Stimulated activated CD8-positive, alpha-beta memory T cell treated with anti-CD3 and anti-CD28 coated beads, Interleukin-15, amount 100 ng/mL, for 1 hour (primary cell): ENCODE measurements around the gene ARHGAP25.
A peak's percentile ranks its signal among the peaks of the same experiment; 100 is the strongest.

Experiments used
- DNase-seq: peaks from one replicate; pipeline ENCODE4 v3.0.0-alpha.2; 2020; ENCODE audit warnings: low read depth

Gene ARHGAP25

DNA sequence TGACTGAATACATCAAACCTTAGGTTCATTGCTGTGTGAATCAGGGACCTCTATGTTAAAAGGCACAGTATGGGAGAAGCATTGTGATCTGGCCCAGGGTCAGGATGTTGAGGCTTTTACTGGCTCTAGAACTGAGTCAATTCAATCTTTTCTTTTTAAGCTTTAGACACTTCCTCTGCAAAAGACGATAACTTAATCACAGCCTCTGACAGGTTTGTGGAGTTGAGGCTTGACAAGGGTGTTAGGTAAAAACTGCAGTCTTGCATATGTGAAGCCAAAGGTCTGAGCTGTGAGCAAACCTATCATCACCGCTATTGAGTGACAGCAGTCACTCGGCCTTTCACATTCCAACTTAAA, 17.3 kb upstream of the ARHGAP25 start:
- DNase-seq: no peak

DNA sequence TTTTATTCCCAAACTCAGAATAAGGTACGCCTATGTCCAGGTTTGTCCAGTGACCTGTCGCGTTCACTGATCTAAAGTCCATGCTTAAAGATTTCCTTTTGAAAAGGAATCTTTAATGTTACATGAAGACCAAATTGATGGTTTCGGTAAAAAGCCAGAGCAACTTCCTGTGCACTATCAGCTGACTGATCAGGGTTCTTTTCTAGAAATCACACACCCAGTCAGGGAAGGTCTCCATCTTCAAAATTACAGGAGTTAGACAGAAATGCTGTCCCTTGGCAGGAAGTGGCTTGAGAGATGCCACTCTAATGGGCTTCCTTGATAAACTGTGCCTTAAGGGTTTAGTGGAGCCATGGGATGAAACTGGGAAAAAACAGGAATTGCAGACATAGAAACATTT, 14.7 kb upstream of the ARHGAP25 start:
- DNase-seq: no peak

DNA sequence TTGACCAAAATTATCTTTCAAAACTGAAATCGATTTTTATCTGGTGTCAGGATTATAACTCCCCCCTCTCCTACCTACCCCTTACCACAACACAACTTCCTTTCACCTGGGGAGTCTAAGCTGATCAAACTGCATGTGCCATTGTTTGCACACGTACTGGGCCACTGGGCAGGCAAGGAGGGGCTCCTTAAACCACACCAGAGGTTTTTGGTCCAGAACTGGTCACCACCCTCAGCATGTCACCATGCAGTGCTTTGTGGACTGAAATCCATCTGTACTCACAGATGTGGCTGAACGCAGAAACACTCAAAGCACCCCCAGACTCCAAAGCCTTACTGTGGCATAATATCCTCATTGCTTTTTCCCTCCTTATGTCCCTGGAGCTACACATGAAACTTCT, 13.9 kb upstream of the ARHGAP25 start:
- DNase-seq: no peak

DNA sequence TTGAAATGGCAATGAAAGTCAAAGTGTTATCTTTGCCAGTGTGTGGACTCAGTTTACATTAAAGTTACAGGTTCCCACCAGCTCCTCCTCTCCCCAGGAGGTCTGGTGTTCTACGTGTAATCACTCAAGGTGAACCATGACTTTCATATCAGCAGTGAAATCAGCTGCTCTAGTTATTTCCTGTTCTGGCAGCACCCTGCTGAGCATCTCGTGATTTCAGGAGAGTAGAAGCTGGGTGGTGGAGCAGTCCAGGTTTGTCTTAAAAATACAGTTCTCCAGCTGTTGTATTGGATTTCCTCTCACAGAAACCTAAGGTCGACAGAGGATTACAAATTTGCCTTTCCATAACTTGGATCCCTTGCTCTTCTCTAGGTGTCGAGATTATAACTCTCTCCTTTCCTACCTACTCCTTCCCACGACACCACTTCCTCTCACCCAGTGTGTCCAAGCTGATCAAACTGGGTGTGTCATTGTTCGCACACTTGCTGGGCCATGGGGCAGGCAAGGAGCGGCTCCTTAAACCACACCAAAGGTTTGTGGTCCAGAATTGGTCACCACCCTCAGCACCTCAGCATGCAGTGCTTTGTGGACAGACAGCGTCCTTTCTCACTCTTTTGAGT, 13.0 kb upstream of the ARHGAP25 start:
- no peak for DNase-seq

DNA sequence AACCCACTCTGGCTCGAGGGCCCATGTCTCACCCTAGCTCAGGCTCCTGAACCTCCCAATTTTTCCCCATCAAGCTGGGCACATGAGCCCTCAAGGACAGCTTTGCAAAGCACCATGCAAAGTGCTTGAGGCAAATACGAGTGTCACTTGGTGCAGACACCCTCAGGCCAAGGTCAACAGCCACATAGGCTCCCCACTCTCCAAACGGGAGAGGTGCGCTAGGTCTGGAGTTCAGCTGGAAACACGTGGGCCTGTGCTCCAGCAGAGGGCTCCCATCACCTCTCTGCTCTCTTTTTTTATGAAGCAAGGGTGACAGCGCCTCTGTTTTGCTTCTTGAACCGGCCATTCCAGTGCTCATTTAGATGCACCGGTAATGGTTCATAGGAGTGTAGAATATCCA, 11.9 kb upstream of the ARHGAP25 start:
- no peak for DNase-seq

DNA sequence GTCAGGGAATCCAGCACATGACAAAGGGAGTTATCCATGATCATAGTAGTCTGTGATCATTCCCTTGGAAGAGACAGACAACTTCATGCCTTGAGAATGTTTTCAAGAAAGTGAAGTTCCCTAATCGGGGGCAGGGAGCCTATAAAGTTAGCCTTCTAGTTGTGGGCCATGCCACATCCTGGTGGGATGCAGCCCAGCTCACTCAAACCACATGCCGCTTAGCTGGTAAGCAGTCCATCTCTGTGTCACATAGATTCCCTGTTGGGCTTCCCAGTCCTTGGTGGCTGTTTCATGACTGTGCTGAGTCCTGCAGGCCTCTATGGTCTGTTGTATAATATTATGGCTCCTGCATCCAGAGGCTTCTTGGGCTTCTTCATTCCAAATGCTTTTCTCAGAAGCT, 11.4 kb upstream of the ARHGAP25 start:
- no peak for DNase-seq

DNA sequence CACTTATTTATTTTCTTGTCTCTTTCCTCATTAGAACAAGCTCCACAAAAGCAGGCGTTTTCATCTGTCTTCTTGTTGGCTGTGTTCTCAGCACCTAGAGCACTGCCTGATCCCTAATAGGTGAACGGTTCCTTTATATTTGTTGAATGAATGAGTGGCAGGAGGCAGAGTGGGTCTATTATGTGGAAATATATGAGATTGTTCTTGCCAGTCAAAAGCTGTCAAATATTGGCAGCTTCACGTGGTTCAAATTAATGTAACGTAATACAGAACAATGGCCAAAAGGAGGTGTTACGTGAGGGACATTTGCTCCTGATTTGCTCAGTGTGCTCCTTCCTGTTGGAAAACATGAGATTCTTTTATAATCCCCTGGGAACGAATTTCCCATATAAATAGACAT, 8.5 kb upstream of the ARHGAP25 start:
- DNase-seq: no peak

DNA sequence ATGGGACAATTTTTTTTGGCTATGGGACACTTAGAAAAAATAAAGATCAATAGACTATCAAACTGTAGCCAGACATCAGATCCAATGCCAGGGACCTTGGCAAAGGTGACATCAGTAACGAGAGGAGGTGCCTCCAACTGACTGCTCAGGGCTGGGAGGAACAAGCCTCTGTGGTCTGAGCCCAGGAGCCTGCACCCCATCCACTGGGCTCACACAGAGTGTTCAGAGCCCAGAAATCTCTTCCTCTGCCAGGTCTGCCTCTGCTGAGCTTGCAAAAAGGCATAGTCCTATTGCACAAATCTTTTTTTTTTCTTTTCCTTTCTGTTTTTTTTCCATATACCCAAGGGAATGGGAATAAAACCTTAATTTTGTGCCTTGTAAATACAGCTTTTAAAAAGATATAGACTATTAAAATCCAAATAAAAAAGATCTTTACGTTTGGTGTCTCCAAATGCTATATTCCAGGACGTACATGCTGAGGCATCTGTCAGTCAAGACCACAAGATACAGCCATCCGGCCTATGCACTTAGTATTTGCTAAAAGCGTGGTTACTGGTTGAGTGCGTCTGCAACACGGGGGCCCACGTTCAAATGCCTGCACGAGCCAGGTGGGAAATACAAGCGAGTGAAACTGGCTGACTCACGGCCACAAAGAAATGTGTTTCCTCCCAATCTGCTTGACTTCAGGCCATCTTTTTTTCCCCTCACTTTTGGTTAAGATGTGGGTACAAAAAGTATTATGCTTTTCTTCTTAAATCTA, 7.8 kb upstream of the ARHGAP25 start:
- DNase-seq: peak; percentile 51

DNA sequence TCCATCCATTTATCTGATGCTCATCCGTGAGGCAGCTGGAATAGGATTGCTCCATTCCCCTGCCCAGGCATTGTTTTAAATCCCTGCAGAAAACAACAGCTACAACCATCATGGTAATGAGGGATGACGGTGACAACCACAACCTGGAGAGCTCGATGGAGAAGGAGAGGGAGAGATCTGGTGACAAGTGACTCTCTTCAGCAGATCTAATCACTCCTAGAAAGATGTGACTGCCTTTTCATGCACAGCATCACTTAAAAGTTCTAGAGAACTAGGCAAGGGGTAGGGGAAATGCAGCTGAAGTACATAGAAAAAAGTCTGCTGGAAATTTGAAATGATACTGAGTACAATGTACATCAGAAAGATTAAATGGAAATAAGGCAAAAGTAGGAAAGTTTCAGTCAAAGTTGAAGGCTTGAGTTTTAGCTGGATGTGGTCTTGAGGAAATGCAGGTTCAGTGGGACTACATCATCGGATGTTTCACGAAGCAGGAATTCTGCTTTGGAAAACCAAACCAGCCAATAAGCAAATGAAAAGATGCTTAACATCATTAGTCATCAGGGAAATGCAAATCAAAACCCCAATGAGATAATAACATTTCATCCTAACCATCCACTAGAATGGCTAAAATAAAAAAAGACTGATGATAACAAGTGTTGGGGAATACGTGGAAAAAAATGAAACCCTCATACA, 6.8 kb upstream of the ARHGAP25 start:
- DNase-seq: no peak

DNA sequence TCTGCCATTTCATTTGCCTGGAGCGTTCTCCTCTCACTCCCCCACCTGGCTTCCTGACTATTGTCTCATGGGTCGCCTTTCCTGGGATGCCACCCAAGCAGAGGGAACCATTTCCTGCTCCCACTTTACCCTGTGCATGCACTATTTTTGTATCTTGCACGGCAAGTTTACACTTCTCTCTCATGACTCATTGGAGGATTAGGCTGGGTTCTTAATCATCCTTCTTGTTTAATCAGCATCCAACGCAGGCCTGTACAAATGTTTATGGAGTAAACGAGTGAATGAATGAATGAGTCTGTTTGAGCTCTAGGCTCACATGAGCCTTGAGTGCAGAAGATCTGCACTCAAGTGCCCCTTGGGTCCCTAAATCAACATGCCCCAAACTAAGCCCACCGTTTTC, 3.8 kb upstream of the ARHGAP25 start:
- no peak for DNase-seq

DNA sequence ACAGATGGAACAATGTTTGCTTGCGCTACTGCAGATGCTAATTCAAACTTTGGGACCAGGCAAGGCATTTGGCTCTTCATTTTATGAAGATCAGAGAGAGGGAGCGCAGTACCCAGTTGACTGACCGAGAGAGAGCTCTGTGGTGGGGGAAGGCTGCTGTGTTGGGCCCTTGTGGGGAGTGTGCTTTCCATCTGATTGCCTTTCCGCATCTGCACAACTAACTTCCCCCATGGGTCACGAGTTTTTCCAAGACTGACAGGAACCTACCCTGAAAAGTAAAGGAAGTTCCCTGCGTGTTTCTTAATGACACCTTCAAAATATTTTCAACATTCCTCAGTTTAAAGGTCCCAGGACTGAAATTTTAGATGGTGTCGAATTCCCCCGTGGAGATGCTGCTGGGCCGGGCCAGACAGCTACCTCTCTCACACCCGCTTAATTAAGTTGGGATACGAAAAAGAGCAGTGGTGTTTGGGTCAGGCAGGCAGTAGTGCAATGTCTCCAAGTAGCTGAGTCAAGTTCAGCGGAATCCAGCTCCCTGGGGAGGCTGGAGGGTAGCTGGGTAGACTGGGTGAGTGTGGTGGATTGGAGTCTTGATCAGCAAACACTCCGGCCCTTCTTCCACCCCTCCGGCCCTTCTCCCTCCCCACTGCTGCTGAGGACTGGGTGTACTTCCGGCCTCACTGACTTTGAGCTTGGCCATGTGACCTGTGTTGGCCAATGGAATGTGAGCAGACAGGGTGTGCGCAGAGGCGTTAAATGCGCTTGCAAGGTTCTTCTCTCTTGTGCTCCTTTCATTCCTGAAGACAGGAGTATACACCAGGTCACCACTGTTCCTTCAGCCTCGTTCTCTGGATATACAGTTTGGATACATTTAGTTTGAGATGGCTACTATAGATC, 2.3 kb upstream of the ARHGAP25 start:
- DNase-seq: no peak

DNA sequence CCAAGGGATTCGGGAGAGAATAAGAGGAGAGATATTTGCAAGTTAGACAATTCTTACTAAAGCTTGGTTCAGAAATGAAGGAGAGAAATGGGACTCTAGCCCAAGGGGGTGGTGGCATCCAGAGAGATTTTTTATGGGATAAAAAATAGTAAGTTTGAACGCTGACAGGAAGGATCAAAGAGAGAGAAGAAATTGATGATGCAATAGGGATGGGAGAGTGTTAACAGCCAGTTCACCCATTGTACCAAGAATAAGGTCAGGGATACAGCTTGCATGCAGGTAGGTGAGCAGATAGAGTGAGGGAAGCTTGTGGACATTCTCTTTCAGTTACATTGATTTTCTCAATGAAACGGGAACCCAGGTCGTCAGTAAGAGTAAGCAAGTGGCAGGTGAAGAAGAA, 1.2 kb upstream of the ARHGAP25 start:
- DNase-seq: no peak

DNA sequence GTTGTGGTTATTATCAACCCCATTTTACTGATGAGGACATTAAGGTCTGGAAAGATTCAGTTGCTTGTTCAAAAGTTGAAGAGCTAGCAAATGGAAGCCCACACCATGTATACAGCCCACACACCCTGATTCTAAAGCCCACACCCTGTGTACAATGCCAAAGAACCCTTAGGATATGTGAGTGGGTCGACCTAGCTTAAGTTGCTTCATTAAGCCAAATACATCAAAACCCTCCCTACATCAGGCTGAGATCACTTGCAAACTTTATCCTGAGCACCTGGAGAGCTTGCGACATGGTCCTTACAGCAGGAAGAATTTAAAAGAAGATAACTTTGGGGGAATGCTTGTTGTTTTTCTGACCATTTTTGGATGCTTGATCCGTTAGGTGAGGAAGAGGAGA, 435 bp upstream of the ARHGAP25 start:
- DNase-seq: no peak

DNA sequence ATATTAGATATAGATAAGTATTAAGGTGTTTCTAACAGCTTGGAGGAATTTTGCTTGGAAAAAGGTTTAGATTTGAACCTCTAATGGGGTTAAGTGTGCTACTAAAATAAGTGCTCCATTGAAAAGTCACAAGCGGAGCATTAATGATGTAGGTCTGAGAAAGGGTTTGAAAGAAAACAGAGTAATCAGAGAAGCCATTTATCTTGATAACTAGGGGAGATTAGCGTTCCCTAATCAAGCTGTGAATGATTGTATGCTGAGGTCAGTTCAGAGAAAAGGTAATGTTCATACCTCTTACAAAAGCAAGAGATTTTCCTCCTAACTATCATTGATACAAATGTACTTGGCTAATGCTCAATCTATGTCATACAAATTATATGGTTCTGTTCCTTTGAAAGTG, 1.5 kb downstream of the ARHGAP25 start:
- DNase-seq: no peak

DNA sequence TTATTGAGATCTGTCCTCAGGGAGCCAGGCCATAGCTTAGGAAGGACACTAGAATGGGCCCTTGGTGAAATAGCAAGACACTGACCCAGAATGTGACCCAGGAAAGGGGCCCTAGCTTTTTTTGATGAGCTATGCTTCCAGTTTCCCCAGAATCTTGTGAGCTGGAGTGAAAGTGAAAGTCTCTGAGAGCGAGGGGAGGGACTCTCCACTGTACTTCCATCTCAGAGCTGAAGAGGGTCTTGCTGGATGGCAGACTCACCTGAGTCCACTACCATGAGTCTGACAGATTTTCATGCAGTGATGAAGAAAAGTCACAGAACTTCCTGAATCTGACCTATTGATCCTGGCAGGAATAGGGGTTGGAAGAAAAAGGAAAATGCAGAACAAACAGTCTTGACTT, 3.1 kb downstream of the ARHGAP25 start:
- no peak for DNase-seq

DNA sequence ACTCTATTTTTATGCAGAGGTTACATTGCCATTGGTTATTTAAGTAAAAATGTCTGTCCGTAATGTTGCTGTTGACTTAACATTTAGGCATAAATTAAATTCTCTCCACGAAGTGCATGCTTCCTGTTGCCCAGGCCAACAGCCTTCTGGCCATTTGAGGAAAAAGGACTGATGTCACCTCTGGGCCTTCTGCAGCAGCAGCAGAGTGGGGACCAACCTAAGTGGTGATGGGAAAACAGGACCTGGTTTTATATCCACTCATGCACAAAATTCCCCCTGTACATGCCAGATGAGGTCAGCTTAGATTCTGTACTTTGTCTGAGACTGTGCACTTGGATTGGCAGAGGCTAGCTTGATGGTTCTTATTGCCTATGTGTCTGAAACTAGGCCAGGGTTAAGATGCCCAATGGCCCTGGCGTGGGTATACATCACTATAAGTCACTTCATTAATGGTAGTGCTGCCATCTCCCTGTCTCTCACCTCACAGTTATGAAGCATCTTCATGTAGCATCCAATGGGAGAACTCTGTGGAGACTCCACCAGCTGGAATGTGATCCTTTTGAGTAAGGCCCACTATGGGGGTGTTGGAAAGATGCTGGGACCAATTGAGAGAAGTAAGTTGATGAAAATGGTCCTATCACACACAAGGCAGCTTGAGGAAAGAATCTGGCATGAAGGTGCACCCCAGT, 4.4 kb downstream of the ARHGAP25 start:
- no peak for DNase-seq

DNA sequence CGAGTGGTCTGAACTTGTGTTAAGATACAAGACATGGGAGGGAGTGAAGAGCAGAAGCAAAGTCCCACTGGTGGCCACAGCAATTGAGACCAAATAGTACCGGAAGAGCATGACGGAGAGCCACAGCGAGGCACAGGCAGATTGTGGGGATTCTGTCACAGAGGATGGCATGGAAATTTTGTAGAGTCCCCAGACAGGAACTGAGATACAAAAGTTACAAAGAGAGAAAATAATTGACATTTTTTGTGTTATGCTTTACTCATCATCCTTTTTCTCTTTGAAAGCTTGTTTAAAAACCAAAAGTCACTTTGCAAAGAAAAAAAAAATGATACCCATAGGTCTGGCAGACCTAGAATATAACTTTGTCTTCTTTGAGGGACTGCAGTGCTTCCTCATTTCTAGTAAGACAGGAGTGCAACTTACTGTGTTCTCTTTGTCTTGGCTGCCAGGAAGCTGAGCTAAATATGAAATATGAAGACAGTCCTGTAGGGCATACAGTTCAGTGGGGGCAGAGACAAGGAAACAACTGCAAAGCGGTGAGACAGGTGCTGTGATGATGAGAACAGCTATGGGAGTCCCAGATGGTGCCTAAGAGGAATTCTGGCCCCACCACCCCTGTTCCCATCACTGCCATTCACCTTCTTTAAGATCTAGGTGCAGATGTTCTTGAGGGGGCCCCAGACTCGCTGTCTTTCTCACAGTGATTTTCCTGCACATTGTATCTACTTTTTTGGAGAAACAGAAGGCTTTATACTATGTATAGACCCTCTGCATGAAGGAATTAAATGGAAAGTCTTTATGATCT, 5.2 kb downstream of the ARHGAP25 start:
- DNase-seq: no peak

DNA sequence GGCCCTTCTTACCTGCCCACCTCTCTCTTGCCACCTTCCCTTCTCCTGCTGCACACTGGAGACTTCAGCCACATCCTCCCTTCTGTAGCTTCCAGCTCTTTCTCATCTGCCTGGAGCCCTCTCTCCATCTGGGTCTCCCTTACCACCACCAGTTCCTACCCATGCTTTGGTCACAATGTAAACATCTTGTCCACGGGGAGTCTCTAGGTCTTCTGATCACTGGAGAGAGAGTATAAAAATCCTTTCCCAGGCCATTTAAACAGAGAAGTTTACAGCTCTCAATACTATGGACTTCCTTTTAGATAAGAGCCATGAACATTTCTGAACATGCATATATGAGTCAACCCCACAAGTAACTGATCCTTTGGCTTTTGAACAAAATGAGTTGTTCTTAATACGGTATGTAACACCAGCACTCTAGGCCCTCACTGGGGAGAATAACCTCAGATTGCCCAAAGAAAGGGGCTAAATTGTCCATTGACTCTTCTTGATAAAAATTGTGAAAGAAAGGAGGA, 5.8 kb downstream of the ARHGAP25 start:
- DNase-seq: no peak

DNA sequence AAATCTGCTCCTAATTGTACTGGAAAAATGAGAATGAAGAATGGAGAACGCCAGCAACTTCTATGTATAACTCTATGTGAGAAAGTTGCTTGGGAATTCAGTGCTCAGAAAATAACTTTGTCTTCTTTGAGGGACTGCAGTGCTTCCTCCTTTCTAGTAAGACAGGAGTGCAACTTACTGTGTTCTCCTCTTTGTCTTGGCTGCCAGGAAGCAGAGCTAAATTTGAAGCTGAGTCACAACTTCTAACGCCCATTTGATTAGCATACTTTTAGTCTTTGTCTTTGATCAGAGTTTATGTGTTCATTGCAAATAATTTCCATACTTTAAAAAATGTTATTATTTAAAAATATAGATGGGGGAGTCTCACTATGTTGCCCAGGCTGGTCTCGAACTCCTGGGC, 6.6 kb downstream of the ARHGAP25 start:
- DNase-seq: no peak

DNA sequence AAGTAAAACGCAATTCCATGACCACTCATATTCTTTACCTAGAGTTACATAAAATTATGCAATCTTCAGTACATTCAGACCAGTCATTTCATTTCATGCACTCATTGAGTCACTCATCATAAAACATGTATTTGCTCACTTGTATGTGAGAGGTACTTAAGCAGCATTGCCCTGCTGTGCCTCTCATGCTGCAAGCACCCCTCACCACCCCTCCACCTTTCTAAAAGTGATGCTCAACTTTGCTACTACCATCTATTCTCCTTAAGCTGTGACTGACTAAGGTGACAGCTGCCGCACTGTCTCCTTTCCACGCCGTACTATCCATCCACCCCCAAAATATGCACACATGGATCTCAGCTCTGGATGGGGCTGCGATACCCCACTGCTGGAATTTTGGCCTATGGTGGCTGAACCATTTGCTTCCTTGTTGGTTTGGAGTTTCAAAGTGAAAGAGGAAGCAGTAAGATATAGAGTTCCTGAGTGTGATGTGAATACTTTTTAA, 7.2 kb downstream of the ARHGAP25 start:
- DNase-seq: no peak
